ENCODE results near the gene GAPVD1.
"Not testable (repeated sequence)": the region's sequence is repeated elsewhere in the genome, so short reads cannot be mapped to it uniquely, and the experiment has no call there.

Gene GAPVD1, protein sequence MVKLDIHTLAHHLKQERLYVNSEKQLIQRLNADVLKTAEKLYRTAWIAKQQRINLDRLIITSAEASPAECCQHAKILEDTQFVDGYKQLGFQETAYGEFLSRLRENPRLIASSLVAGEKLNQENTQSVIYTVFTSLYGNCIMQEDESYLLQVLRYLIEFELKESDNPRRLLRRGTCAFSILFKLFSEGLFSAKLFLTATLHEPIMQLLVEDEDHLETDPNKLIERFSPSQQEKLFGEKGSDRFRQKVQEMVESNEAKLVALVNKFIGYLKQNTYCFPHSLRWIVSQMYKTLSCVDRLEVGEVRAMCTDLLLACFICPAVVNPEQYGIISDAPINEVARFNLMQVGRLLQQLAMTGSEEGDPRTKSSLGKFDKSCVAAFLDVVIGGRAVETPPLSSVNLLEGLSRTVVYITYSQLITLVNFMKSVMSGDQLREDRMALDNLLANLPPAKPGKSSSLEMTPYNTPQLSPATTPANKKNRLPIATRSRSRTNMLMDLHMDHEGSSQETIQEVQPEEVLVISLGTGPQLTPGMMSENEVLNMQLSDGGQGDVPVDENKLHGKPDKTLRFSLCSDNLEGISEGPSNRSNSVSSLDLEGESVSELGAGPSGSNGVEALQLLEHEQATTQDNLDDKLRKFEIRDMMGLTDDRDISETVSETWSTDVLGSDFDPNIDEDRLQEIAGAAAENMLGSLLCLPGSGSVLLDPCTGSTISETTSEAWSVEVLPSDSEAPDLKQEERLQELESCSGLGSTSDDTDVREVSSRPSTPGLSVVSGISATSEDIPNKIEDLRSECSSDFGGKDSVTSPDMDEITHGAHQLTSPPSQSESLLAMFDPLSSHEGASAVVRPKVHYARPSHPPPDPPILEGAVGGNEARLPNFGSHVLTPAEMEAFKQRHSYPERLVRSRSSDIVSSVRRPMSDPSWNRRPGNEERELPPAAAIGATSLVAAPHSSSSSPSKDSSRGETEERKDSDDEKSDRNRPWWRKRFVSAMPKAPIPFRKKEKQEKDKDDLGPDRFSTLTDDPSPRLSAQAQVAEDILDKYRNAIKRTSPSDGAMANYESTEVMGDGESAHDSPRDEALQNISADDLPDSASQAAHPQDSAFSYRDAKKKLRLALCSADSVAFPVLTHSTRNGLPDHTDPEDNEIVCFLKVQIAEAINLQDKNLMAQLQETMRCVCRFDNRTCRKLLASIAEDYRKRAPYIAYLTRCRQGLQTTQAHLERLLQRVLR (N-terminal part only)

GRCh38 chr9:125261501-125262293 lies at the start of gene GAPVD1:
Gene GAPVD1 (plus strand): TSS chr9:125261826. CDS start chr9:125298922, 37,096 bp downstream.
- peak; percentile 93 for DNase-seq

GRCh38 chr9:125214186-125214585 lies 47.4 kb upstream of the GAPVD1 start:
- DNase-seq: no peak

DNA sequence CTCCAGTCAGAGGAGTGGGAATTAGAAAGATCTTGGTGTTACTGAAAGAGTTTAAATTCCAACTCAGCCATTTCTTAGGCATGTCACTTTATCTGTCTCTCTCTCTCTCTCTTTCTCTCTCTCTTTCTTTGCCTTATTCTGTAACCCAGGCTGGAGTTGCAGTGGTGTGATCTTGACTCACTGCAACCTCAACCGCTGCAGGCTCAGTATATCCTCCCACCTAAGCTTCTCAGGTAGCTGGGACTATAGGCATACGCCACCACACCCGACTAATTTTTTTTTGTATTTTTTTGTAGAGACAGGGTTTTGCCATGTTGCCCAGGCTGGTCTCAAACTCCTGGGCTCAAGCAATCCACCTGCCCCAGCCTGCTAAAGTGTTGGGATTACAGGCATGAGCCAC lies 43.0 kb upstream of the GAPVD1 start:
- no peak for DNase-seq

DNA sequence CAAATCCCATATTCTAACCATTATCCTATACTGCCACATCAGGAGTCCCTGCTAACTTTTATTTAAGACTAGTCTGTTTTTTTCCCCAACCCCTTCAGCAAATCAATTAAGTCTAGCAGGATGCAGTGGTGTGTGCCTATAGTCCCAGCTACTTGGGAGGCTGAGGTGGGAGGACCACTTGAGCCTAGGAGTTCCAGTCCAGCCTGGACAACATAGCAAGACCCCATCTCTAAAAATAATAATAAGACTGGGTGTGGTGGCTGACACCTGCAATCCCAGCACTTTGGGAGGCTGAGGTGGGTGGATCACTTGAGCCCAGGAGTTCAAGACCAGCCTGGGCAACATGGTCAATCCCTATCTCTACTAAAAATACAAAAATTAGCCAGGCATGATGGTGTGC lies 36.8 kb upstream of the GAPVD1 start:
- not testable (repeated sequence) for DNase-seq

DNA sequence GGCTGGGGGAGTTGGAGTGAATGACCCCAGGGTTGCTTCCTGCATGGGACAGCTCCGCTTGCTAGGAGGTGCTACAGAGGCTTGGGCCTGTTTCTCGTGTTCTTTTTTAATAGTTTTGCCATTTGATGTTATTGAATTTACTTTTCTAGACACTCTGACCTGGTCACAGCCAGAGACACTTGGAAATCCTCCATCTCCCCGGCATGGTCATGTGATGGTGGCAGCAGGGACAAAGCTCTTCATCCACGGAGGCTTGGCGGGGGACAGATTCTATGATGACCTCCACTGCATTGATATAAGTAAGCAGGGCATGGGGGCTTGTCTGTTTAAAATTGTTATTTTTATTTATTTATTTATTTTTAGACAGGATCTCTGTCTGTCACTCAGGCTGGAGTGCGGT lies 33.9 kb upstream of the GAPVD1 start:
- DNase-seq: no peak

- no peak for DNase-seq
These were observed 27.9 kb upstream of the GAPVD1 start for GRCh38 chr9:125233678-125234077.

- DNase-seq: not testable (repeated sequence)
These were observed 27.5 kb upstream of the GAPVD1 start for GRCh38 chr9:125234099-125234498.

- no peak for DNase-seq
These were observed 25.7 kb upstream of the GAPVD1 start for GRCh38 chr9:125235804-125236519.

DNA sequence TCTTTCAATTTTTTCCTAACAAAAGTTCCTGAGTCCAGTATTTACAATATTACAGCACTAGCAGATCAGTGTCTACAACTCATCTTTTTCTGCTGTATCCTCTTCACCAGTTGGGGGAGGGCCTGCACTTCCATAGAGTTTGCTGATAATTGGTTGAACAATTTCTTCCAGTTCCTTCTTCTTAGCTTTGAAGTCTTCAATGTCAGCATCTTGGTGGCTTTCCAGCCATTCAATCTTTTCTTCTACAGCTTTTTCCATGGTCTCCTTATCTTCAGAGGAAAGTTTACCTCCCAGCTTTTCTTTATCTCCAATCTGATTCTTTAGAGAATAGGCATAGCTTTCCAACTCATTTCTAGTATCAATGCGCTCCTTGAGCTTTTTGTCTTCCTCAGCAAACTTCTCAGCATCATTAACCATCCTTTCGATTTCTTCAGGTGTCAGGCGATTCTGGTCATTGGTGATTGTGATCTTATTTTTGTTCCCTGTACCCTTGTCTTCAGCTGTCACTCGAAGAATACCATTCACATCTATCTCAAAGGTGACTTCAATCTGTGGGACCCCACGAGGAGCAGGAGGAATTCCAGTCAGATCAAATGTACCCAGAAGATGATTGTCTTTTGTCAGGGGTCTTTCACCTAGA lies 25.0 kb upstream of the GAPVD1 start:
- DNase-seq: not testable (repeated sequence)

GRCh38 chr9:125238127-125238914 lies 23.3 kb upstream of the GAPVD1 start:
- DNase-seq: no peak

DNA sequence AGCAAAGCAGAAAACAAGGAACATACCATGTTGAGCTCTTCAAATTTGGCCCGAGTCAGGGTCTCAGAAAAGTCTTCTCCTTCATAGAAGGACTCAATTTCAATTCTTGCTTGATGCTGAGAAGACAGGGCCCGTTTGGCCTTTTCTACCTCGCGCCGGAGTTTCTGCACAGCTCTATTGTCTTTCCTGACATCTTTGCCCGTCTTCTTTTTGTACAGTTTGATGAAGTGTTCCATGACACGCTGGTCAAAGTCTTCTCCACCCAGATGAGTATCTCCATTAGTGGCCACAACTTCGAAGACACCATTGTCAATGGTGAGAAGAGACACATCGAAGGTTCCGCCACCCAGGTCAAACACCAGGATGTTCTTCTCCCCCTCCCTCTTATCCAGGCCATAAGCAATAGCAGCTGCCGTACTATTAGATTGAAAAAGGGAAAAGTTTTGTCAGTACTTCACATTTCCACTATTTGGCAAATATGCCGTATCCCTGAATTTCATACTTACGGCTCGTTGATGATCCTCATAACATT lies 22.6 kb upstream of the GAPVD1 start:
- DNase-seq: no peak

DNA sequence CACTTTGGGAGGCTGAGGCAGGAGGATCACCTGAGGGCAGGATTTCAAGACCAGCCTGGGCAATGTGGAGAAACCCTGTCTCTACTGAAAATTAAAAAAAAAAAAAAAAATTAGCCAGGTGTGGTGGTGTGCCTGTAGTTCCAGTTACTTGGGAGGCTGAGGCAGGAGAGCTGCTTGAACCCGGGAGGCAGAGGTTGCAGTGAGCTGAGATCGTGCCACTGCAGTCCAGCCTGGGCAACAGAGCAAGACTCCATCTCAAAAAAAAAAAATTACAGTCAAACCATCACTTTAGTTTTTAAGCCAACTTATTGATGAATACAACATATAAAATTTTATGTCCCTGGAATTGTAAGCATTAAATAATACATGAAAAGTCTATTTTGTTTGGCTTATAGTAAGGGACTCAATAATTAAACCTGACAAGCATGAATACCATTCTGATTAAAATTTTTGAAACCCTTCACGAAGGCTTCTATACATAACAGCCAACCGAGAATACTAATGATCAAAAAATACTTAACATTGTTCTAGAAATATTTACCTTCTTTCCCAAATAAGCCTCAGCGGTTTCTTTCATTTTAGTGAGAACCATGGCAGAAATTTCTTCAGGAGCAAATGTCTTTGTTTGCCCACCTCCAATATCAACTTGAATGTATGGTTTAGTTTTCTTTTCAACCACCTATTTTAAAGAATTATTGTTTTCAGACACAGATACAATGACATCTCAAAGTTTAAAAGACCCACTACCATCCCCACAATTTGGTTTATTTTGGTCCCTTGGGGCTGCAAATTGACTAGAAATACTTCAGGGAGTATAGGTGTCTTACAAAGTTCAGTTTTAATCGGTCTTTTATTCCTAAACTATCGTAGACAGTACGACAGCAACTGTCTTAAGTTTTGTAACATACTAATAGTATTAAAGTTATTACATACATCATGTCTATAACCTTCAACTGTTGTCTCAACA lies 21.7 kb upstream of the GAPVD1 start:
- DNase-seq: no peak

GRCh38 chr9:125240649-125240999 lies 21.0 kb upstream of the GAPVD1 start:
- peak; percentile 46 for DNase-seq

- DNase-seq: peak; percentile 100
These were observed 20.4 kb upstream of the GAPVD1 start, which contains the start of gene HSPA5 for GRCh38 chr9:125241000-125241862. Gene HSPA5 (minus strand): TSS chr9:125241343. CDS start chr9:125241126, 217 bp downstream.

DNA sequence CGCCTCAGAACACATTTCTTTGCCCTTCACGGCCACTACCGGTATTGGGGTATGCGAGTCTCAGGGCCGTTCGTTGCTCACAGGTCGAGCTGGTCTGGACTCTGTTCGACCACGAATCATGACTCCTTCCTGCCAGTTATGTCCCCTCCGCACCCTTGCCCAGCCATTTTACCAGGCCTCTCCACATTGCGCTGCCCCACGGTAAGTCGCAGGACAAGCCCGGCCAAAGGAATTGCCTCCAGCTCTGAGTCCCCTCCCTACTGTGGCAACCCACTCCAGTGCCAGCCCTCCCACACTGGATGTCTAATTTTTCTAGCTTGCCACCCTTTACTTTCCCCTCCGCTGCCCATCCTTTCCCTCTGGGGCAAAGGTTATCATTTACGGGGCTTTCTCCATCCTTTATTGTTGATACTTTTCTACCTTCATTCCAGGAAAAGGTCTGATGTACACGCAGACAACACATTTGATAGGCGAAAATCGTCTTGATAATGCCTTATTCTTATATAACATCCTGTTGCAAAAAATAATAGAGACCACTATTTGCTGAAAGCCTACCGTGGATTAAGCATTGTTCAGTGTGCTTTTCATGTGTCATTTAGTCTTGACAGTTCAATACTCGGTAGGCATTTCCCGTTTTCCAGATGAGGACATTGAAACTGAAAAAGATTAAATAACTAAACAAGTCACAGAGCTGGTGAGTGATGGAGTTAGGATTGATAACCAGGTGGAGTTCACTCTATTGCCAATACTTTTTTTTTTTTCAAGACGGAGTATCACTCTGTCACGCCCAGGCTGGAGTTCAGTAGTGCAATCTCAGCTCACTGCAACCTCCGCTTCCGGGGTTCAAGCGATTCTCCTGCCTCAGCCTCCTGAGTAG lies 19.5 kb upstream of the GAPVD1 start:
- no peak for DNase-seq

DNA sequence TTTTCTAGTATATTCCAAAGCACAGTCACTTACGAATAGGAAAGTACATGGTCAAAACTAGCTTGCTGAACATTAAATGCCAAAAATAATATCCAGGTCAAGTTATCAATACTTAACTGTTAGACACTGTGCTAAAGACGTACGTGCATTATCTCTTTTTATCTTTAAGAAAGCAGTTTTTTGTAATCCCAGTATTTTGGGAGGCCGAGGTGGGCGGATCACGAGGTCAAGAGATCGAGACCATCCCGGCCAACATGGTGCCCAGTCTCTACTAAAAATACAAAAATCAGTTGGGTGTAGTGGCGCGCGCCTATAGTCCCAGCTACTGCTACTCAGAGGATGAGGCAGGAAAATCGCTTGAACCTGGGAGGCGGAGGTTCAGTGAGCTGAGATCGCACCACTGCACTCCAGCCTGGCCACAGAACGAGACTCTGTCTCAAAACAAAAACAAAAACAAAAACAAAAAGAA lies 17.8 kb upstream of the GAPVD1 start:
- no peak for DNase-seq

Data from CD4-positive, alpha-beta T cell treated with Interleukin-15 for 1 hour (primary cell).